ENCODE results near the gene SPDYE4. TPM values are rescaled to one million over a fixed set of nuclear protein-coding genes. Genes with fewer than 3 reads are reported as not detected.

Gene SPDYE4
- total and polyA plus RNA-seq, 2 experiments from 2014 or later: not detected

GRCh38 chr17:8753136-8753975 is 5.0 kb downstream of the SPDYE4 start:
- Histone ChIP-seq H3K9me2 (ENCODE audit: insufficient read depth) (no peaks in the 10 kb centered on the region), H3K27ac (no peak overlapping the region), H3F3A (ENCODE audit: insufficient read depth) (no peaks in the 10 kb centered on the region), H3K9me3 (ENCODE audit: low read depth) (no peaks in the 10 kb centered on the region), H3K4me1 (ENCODE audit: insufficient read depth) (no peaks in the 10 kb centered on the region), H3K4me3 (no peak overlapping the region), H2AFZ (no peak overlapping the region), H3K9ac (no peak overlapping the region), H3K4me2 (ENCODE audit: unreplicated experiment) (no peak overlapping the region), H3K79me2 (ENCODE audit: insufficient read depth) (no peaks in the 10 kb centered on the region), H3K27me3 (replicated peaks; ENCODE audit: insufficient read depth) (peaks cover 6% of the 10 kb centered on the region; the same call in 1 of the 2 replicates), H3K36me3 (ENCODE audit: low read depth) (no peaks in the 10 kb centered on the region), H4K20me1 (ENCODE audit: insufficient read depth) (no peaks in the 10 kb centered on the region)
- TF ChIP-seq EZH2phosphoT487 (IDR thresholded peaks at IDR 0.05; ENCODE audit: insufficient read depth, low read depth): no peak
- no peak for TF ChIP-seq EZH2 (IDR thresholded peaks at IDR 0.05; ENCODE audit: insufficient read depth, poor library complexity, severe bottlenecking)
- in situ Hi-C loops (cut with MboI): loop anchor here (10.0 kb wide), 1 partner anchor 339 kb away; no protein-coding TSS in a partner anchor
- 67% methylated on average over 11 to 12 of the region's 12 CpGs for whole genome bisulfite sequencing, 2 experiments (ENCODE audit: low coverage in 1 of 2, low lambda C conversion rate in 2 of 2, missing lambda C conversion rate in 2 of 2)
- no peak for DNase-seq

- in situ Hi-C loops (cut with MboI): loop anchor here (10.0 kb wide), 1 partner anchor 335 kb away; no protein-coding TSS in a partner anchor
- no peaks in the 10 kb centered on the region for H3K9me3 ChIP-seq (ENCODE audit: low read depth)
- H3K4me3 ChIP-seq: no peak overlapping the region
- no peaks in the 10 kb centered on the region for H3K9me2 ChIP-seq (ENCODE audit: insufficient read depth)
- H2AFZ ChIP-seq: no peak overlapping the region
- TF ChIP-seq EZH2 (IDR thresholded peaks at IDR 0.05; ENCODE audit: insufficient read depth, poor library complexity, severe bottlenecking) (no peak), EZH2phosphoT487 (IDR thresholded peaks at IDR 0.05; ENCODE audit: insufficient read depth, low read depth) (no peak)
- H3K4me2 ChIP-seq (ENCODE audit: unreplicated experiment): no peak overlapping the region
- WGBS, 2 experiments (ENCODE audit: low coverage in 1 of 2, low lambda C conversion rate in 2 of 2, missing lambda C conversion rate in 2 of 2): 38 to 47% methylated on average over 3 of the region's 3 CpGs
- H4K20me1 ChIP-seq (ENCODE audit: insufficient read depth): no peaks in the 10 kb centered on the region
- H3K4me1 ChIP-seq (ENCODE audit: insufficient read depth): no peaks in the 10 kb centered on the region
- no peaks in the 10 kb centered on the region for H3K36me3 ChIP-seq (ENCODE audit: low read depth)
- no peaks in the 10 kb centered on the region for H3F3A ChIP-seq (ENCODE audit: insufficient read depth)
- no peak overlapping the region for H3K9ac ChIP-seq
- no peaks in the 10 kb centered on the region; the same call in 1 of the 2 replicates for H3K27me3 ChIP-seq (replicated peaks; ENCODE audit: insufficient read depth)
- H3K79me2 ChIP-seq (ENCODE audit: insufficient read depth): no peaks in the 10 kb centered on the region
- DNase-seq: no peak
- H3K27ac ChIP-seq: no peak overlapping the region
Measured at GRCh38 chr17:8749616-8750015, 8.7 kb downstream of the SPDYE4 start.

- H3K27me3 ChIP-seq (replicated peaks; ENCODE audit: insufficient read depth): no peaks in the 10 kb centered on the region; the same call in 1 of the 2 replicates
- H3K4me3 ChIP-seq: no peak overlapping the region
- no peak overlapping the region for H3K27ac ChIP-seq
- H3K4me2 ChIP-seq (ENCODE audit: unreplicated experiment): no peak overlapping the region
- no peaks in the 10 kb centered on the region for H3K79me2 ChIP-seq (ENCODE audit: insufficient read depth)
- in situ Hi-C loops (cut with MboI): no loop called here
- no peaks in the 10 kb centered on the region for H3K4me1 ChIP-seq (ENCODE audit: insufficient read depth)
- H3K9ac ChIP-seq: no peak overlapping the region
- no peaks in the 10 kb centered on the region for H3K36me3 ChIP-seq (ENCODE audit: low read depth)
- no peak for TF ChIP-seq EZH2 (IDR thresholded peaks at IDR 0.05; ENCODE audit: insufficient read depth, poor library complexity, severe bottlenecking)
- TF ChIP-seq EZH2phosphoT487 (IDR thresholded peaks at IDR 0.05; ENCODE audit: insufficient read depth, low read depth): no peak
- no peaks in the 10 kb centered on the region for H3K9me3 ChIP-seq (ENCODE audit: low read depth)
- 70 to 72% methylated on average over 3 of the region's 3 CpGs for WGBS, 2 experiments (ENCODE audit: low coverage in 1 of 2, low lambda C conversion rate in 2 of 2, missing lambda C conversion rate in 2 of 2)
- H2AFZ ChIP-seq: no peak overlapping the region
- no peaks in the 10 kb centered on the region for H3F3A ChIP-seq (ENCODE audit: insufficient read depth)
- H4K20me1 ChIP-seq (ENCODE audit: insufficient read depth): no peaks in the 10 kb centered on the region
- no peak for DNase-seq
- no peaks in the 10 kb centered on the region for H3K9me2 ChIP-seq (ENCODE audit: insufficient read depth)
Measured at GRCh38 chr17:8747742-8748141, 10.6 kb downstream of the SPDYE4 start.

- peak overlapping the region; percentile 97 for H2AFZ ChIP-seq
- H3K9ac ChIP-seq: peak overlapping the region; percentile 68
- no peaks in the 10 kb centered on the region for H3F3A ChIP-seq (ENCODE audit: insufficient read depth)
- H3K4me2 ChIP-seq (ENCODE audit: unreplicated experiment): peak overlapping the region; percentile 93
- H3K9me2 ChIP-seq (ENCODE audit: insufficient read depth): no peaks in the 10 kb centered on the region
- in situ Hi-C loops (cut with MboI): no loop called here
- no peaks in the 10 kb centered on the region for H3K4me1 ChIP-seq (ENCODE audit: insufficient read depth)
- no peak overlapping the region for H3K27ac ChIP-seq
- WGBS, 2 experiments (ENCODE audit: low coverage in 1 of 2, low lambda C conversion rate in 2 of 2, missing lambda C conversion rate in 2 of 2): 6 to 8% methylated on average over 6 to 9 of the region's 9 CpGs
- DNase-seq: no peak
- no peaks in the 10 kb centered on the region; the same call in 1 of the 2 replicates for H3K27me3 ChIP-seq (replicated peaks; ENCODE audit: insufficient read depth)
- H3K36me3 ChIP-seq (ENCODE audit: low read depth): no peaks in the 10 kb centered on the region
- H3K79me2 ChIP-seq (ENCODE audit: insufficient read depth): no peaks in the 10 kb centered on the region
- H3K9me3 ChIP-seq (ENCODE audit: low read depth): no peaks in the 10 kb centered on the region
- peak overlapping the region; percentile 71 for H3K4me3 ChIP-seq
- TF ChIP-seq EZH2phosphoT487 (IDR thresholded peaks at IDR 0.05; ENCODE audit: insufficient read depth, low read depth) (no peak), EZH2 (IDR thresholded peaks at IDR 0.05; ENCODE audit: insufficient read depth, poor library complexity, severe bottlenecking) (no peak)
- no peaks in the 10 kb centered on the region for H4K20me1 ChIP-seq (ENCODE audit: insufficient read depth)
Measured at GRCh38 chr17:8746501-8747236, 11.7 kb downstream of the SPDYE4 start.
